Right lobe of liver (tissue), 4 donors: Measurements from ENCODE around the gene PNLIP.

Source experiments
- CTCF ChIP-seq, 4 donors: fragments of 200-600 bp in 3 of 4; fragments of 450-650 bp in 1 of 4; IDR thresholded peaks; one replicate each; pipeline versions ENCODE4 v1.5.1 to v1.8.0; 2016 to 2022; ENCODE audit warnings: antibody characterized with exemption in 4 of 4, mild to moderate bottlenecking in 2 of 4
- POLR2A ChIP-seq: fragments of 450-650 bp; IDR thresholded peaks from one replicate; pipeline ENCODE4 v1.6.1; 2017; ENCODE audit warnings: antibody characterized with exemption, mild to moderate bottlenecking
- donor health status: DM: no; HTN: no; CAD: no.
- donor health status: DM: no; HTN: no; CAD: no.
- donor health status: DM: no; HTN: yes; CAD: no.

- TF ChIP-seq CTCF (IDR thresholded peaks at IDR 0.05) (no peak), POLR2A (no peak)
Measured at GRCh38 chr10:116597543-116597942, 51.8 kb downstream of the PNLIP start.
